ENCODE data around the gene COBL.

Gene COBL

DNA sequence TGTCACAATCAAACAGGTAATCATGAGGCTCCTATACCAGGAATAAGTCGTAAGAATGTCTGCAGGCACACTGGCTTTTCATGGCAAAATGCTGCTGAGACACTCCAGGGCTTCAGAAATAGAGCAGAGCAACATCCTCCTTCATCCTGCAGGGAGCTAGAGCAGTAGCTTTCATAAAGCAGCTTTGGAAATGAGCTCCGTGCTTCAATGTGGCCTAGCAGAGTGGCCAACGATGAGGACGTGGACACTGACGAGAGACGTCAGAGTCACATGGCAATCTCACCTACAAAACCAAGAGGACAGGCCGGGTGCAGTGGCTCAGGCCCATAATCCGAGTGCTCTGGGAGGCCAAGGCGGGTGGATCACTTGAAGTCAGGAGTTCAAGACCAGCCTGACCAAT is 9.8 kb downstream of the COBL start:
- DNase-seq (ENCODE audit: low read depth), result no peak

- no peak for DNase-seq (ENCODE audit: low read depth)
Measured at GRCh38 chr7:51304729-51305128, 11.9 kb downstream of the COBL start.

DNA sequence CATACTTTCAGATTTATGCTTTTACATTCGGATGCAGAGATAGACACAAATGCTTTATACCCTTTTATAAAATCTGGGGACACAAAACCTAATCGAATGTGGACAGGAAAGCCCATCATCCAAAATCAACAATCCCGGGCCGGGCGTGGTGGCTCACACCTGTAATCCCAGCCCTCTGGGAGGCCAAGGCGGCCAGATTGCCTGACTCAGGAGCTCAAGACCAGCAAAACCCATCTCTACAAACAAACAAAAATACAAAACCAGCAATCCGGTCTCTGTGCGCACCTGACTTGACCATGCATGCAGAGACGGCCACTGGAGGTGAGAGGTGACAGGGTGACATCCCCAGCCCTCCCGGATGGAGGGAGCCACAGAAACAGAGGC is 13.5 kb downstream of the COBL start:
- DNase-seq (ENCODE audit: low read depth), result no peak

DNA sequence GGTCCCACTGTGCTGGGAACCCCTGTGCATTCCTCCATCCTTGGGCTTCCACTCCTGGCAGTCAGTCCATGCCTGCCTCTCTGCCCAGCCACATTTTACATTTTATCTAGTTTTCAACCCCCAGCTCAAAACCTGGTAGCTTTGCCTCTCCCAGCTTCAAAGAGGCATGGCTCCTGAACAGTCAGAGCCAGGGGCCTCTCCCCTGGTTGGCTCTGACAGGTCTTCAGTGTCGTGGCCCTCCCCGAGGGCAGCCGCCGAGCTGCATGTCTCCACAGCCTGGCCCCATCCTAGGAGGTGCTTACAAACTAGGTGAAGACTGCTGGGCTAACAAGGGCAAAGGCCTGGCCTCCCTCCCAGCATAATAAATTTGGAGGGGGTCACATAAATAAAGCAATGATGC is 14.8 kb downstream of the COBL start:
- DNase-seq (ENCODE audit: low read depth), result no peak

GRCh38 chr7:51300762-51301674 is 15.6 kb downstream of the COBL start:
- DNase-seq (ENCODE audit: low read depth), result no peak

- DNase-seq (ENCODE audit: low read depth), result no peak
Measured at GRCh38 chr7:51299391-51300133, 17.0 kb downstream of the COBL start.

GRCh38 chr7:51298912-51299311 is 17.7 kb downstream of the COBL start:
- no peak for DNase-seq (ENCODE audit: low read depth)

GRCh38 chr7:51297986-51298385 is 18.6 kb downstream of the COBL start:
- DNase-seq (ENCODE audit: low read depth), result no peak

DNA sequence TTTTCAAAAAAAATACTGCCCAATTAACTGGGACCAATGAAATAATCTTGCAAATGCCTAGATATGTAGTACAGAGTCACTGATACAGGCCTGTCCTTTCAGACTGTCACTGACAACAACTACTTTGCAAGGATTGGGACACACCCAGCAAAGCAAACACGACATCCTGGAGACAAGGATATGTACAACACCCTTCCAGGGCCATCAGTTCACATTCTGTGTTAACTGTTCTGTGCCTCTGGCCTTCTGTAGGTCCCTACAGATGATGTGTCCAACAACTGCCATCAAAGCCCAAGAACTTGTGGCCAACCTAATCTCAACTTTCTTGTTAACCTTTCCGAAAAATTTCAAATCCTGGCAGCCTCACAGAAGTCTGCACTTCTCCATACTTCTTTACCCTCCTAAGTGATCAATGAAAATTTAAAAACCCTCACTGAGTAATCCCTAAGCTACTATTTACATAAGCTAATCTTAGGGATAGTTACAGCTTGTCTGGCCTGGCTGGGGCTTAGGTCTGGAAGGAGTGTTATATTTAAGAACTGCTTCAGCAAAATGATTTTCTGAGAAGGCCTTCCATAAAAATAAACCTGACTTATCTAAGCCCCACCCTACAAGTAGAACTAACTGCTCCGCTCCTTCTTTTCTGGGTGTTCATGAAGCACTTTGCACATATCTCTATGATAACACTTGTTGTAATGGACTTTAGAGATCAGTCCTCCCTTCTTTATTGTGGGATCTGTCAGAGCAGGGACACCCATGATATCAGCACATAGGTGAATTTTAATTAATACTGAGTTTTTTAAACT is 21.0 kb downstream of the COBL start:
- DNase-seq (ENCODE audit: low read depth), result no peak

- no peak for DNase-seq (ENCODE audit: low read depth)
Measured at GRCh38 chr7:51292596-51292995, 24.0 kb downstream of the COBL start.

- no peak for DNase-seq (ENCODE audit: low read depth)
Measured at GRCh38 chr7:51290702-51291540, 25.7 kb downstream of the COBL start.

DNA sequence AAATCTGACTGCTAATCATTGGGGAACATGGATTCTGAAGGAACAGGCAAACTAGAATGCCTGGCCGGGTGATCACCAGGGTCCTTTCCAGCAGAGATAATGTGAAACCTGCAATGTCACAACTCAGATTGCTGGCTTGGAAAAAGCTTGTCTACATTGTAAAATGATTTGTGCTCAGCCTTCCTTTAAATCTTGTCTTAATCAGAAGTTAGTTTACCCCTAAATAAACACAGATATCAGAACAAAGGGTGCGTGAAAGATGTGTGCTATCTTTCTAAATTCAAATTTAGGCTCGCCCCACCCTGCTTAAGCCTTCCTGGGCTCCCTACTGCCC is 26.3 kb downstream of the COBL start:
- no peak for DNase-seq (ENCODE audit: low read depth)

DNA sequence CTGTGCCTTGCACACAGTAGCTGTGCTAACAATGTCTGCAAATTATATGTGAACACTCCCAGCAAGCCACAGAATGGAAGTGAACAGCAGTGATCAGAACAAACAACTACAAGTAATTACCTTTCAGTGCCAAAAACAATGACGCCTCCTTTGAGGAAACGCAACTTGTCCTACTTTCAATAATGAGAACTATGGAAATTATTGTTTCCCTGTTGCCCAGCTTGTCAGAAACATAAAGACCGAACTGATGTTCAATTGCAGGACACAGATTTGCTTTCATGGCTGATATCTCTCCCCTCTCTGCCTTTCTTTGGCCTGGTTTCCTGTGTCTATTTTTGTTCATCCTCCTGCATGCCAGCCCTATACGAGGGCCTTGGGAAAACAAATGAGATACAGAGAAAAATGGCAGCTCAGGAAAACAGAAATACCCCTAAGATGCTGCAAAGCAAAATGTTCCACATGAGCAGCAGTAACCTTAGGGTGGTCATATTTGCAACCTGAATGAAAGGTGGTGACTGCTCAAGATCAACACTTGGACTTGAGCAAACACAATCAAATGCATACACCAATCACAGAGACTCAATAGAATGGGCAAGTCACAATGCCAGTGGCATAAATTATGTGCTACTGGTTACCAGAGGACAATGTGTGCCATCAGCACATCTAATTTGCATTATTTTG is 26.8 kb downstream of the COBL start:
- DNase-seq (ENCODE audit: low read depth), result no peak

DNA sequence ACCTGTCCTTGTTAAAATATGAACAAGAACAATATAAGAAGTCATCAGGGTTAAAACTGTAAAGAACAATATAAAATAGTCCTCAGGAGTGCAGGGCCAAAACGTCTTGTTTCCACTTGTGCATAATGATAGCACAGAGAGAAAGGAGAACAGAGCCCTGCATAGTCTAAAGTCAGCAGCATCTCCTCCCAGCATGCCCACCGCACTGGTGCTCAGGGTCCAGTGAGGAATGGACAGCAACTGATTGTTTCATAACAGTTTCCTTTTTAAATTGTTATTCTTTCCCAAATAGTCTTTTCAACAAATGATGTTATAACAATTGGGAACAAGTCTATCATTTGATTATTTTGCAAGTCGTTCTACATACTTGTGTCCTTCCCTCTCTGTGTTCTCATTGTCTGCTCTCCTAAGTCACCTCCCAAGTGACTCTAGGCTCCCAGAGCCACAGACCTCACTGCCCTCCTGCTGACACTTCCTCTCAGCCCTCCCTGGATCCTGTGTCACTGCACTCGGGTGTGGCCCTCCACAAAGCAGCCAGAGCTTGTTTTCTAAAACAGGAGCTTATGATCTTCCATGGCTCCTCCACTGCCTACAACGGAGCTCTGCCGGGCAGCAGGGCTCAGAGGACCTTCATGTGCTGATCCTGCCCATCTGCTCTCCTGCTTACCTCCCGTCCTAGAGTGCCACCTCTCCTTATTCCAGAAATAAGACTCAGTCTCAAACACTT is 27.6 kb downstream of the COBL start:
- no peak for DNase-seq (ENCODE audit: low read depth)

GRCh38 chr7:51286401-51286800 is 30.2 kb downstream of the COBL start:
- no peak for DNase-seq (ENCODE audit: low read depth)

DNA sequence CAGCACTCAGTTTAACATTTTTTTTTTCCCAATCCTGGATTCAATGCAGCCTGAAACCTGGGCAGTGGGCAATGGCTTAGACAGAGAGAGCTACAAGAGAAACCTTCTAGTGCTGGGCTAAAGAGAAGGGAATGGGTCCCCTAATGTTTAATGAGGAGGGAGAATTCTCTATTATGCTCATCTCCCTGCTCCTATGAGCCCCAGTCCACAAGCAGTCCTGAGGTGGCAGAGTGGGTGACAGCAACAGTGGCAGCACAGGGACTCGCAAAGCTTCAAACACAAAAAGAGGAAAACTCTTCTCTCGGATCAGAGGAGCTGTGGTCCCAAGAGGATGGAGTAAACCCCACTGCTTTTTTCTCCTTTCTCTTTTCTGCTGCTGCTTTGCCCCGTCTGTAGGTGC is 36.5 kb downstream of the COBL start:
- DNase-seq (ENCODE audit: low read depth), result no peak

GRCh38 chr7:51279391-51280023 is 37.1 kb downstream of the COBL start:
- DNase-seq (ENCODE audit: low read depth), result no peak

GRCh38 chr7:51278797-51279196 is 37.8 kb downstream of the COBL start:
- no peak for DNase-seq (ENCODE audit: low read depth)

DNA sequence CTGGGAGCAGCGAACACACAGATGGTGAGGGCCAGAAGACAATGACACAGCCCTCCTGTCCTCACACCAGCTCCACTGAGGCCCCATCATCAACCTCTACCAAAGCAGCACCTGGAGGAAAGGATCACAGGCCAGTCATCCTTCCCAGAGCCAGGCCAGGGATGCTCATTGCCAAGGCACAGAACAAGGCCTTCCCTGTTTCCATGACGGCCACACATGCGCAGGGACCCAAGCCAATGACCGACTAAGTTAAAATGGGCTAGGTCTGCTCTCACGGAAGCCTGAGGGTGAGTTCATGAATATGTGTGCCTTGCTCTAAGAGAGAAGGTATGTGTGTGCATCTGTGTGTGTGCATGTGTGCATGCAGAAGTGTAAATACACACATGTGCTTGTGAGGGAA is 39.6 kb downstream of the COBL start:
- DNase-seq (ENCODE audit: low read depth), result no peak

GRCh38 chr7:51276091-51276605 is 40.5 kb downstream of the COBL start:
- DNase-seq (ENCODE audit: low read depth), result no peak
